ENCODE results near the gene SHISAL2B.
"Not testable (repeated sequence)": the region's sequence is repeated elsewhere in the genome, so short reads cannot be mapped to it uniquely, and the experiment has no call there.

The SHISAL2B gene

DNA sequence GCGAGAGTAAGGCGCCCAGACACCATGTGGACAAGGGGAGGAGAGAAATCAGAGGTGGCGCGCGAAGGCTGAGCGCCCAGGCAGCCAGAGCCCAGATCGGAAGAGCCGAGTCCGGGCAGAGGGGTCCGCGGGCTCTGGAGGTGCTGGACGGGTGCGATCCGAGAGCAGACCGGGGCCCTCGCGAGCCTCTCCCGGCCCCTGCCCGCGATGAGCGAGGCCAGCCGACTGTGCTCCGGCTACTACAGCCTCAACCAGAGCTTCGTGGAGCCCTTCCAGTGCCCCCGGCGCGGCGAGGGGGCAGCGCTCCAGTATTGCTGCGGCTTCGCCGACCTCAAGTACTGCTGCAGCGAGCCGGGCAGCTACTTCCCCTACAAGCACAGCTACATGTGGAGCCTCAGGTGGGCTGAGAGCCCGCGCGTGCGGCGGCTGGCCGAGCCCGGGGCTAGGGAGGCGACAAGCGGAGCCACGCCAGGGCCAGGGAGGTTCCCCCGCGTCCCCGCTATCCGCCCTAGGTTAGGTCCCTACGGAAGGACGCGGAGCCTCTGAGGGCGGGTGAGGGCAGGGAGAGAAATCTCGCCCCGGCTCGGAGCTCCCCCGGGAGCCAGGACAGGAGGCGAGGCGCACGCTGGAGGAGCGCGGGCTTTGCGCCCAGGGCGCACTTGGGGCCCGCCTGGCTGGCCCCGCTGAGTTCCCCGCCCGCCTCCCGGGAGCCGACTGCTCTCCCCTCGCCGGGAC is at the start of gene SHISAL2B:
Gene SHISAL2B (plus strand): TSS at position 87 of the 735 bp plus-strand sequence. CDS start 121 bp downstream, at position 208.
- TF ChIP-seq ZNF274 (IDR thresholded peaks at IDR 0.05; ENCODE audit: low read depth, low read length) = no peak
- peak within 1 kb of the TSS; percentile 17; the same call in 1 of the 2 replicates for H3K4me3 ChIP-seq (ENCODE audit: low read length)

GRCh38 chr5:64644831-64645230 is 45.5 kb upstream of the SHISAL2B start:
- H3K4me3 ChIP-seq (ENCODE audit: low read length) = no peak overlapping the region
- no peak for TF ChIP-seq ZNF274 (IDR thresholded peaks at IDR 0.05; ENCODE audit: low read depth, low read length)

GRCh38 chr5:64646169-64646568 is 44.1 kb upstream of the SHISAL2B start:
- TF ChIP-seq ZNF274 (IDR thresholded peaks at IDR 0.05; ENCODE audit: low read depth, low read length) = no peak
- no peak overlapping the region for H3K4me3 ChIP-seq (ENCODE audit: low read length)

- no peak for TF ChIP-seq ZNF274 (IDR thresholded peaks at IDR 0.05; ENCODE audit: low read depth, low read length)
- H3K4me3 ChIP-seq (ENCODE audit: low read length) = no peak overlapping the region
Observed at GRCh38 chr5:64649512-64649911, 40.8 kb upstream of the SHISAL2B start.

DNA sequence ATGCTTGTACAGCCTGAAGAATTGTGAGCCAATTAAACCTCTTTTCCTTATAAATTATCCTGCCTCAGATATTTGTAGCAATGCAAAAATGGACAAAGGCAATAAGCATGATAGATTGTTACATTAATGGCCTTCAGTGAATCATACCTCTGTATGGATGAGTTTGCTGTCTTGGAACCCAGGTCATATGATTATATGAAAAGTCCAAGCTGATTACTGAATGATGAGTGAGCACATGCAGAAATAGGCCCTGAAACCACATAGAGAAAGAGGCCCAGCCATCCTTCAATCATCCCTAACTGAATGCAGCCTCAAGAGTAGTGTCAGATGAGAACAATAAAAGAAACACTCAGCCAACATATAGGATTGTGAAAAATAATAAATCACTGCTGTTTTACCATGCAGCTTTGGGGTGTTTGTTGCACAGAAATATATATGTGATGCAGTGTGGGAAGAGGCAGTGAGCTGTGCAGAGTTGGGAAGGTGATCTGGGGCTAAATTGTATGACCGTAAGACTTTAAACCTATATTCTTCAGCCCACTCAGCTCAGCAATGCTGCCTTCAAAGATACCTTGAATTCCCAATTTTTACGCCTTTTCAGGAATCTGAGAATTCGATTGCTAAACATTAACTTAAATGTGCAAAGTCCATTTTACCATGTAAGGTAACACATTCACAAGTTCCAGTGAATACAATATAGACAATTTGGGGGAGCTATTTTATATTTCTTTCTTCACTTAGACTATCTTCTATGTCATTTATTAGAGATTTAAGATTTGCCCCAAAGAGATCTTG is 36.3 kb upstream of the SHISAL2B start:
- no peak overlapping the region for H3K4me3 ChIP-seq (ENCODE audit: low read length)
- TF ChIP-seq ZNF274 (IDR thresholded peaks at IDR 0.05; ENCODE audit: low read depth, low read length) = no peak

DNA sequence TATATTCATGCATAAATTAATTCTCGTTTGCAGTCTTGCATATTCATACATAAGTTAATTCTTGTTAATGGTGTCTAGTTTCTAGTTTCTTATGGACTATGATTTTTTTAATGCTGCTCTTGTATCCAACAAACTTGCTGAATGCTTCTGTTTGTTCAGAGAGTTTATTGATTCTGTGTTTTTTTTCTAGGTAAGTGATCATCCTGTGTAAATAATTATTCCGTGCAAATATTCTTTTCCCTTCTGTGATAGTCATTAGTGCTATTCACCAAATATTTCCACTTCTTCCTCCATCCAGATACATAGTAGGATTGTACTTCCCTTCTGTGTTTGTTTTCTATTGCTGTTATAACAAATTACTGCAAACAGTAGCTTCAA is 35.8 kb upstream of the SHISAL2B start:
- no peak for TF ChIP-seq ZNF274 (IDR thresholded peaks at IDR 0.05; ENCODE audit: low read depth, low read length)
- H3K4me3 ChIP-seq (ENCODE audit: low read length) = no peak overlapping the region

DNA sequence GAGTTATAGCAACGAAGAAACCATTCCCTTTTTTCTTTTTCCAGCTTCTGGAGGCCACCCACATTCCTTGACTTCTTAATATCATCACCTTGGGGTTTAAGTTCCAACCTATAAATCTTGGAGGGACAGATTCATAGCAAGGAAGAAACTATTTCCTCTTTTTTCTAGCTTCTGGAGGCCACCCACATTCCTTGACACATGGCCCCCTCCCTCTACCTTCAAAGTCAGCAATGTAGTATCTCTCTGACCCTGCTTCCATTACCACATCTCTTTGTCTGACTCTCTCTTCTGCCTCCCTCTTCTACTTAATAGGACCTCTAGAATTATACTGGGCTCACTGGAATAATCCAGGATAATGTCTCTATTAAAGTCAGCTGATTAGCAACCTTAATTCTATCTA is 34.7 kb upstream of the SHISAL2B start:
- TF ChIP-seq ZNF274 (IDR thresholded peaks at IDR 0.05; ENCODE audit: low read depth, low read length) = no peak
- no peak overlapping the region for H3K4me3 ChIP-seq (ENCODE audit: low read length)

GRCh38 chr5:64659289-64659688 is 31.0 kb upstream of the SHISAL2B start:
- no peak overlapping the region for H3K4me3 ChIP-seq (ENCODE audit: low read length)
- no peak for TF ChIP-seq ZNF274 (IDR thresholded peaks at IDR 0.05; ENCODE audit: low read depth, low read length)

- H3K4me3 ChIP-seq (ENCODE audit: low read length) = not testable (repeated sequence)
Observed at GRCh38 chr5:64663181-64663580, 27.1 kb upstream of the SHISAL2B start.

GRCh38 chr5:64665243-64665642 is 25.1 kb upstream of the SHISAL2B start:
- no peak for TF ChIP-seq ZNF274 (IDR thresholded peaks at IDR 0.05; ENCODE audit: low read depth, low read length)
- no peak overlapping the region for H3K4me3 ChIP-seq (ENCODE audit: low read length)

DNA sequence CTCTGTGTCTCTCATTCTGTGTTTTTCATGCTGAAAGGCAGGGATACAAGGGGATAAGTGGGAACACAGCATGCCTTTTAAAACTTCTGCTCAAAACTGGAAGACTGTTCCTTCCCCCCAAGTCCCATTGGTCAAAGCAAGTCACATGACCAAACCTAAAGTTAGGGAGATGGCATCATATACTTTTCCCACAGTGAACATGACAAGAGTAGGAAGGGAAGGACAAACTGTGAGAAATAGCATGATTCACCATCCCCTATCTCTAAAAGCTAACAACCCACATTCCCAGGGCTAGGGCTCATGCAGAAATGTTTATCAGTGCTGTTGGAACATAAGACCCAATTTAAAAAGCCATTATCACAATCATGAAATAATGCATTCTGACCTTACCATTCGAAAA is 24.2 kb upstream of the SHISAL2B start:
- no peak for TF ChIP-seq ZNF274 (IDR thresholded peaks at IDR 0.05; ENCODE audit: low read depth, low read length)
- H3K4me3 ChIP-seq (ENCODE audit: low read length) = no peak overlapping the region

DNA sequence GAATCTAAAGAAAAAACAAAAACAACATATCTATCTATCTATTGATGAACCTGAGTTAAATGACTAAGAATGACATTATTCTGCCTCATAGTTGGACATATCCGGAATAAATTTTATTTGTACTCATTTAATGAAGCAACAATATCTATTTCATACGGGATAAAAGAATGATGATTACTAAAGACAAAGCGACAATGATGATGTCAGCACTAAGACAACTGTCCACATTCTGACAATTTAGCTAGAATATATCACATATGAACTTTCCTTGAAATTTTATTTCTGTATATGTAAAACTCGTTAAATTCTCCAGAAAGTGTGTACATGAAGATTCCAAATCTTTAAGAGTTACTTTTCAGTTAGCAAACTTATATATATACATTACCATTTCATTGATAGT is 23.2 kb upstream of the SHISAL2B start:
- TF ChIP-seq ZNF274 (IDR thresholded peaks at IDR 0.05; ENCODE audit: low read depth, low read length) = no peak
- no peak overlapping the region for H3K4me3 ChIP-seq (ENCODE audit: low read length)

DNA sequence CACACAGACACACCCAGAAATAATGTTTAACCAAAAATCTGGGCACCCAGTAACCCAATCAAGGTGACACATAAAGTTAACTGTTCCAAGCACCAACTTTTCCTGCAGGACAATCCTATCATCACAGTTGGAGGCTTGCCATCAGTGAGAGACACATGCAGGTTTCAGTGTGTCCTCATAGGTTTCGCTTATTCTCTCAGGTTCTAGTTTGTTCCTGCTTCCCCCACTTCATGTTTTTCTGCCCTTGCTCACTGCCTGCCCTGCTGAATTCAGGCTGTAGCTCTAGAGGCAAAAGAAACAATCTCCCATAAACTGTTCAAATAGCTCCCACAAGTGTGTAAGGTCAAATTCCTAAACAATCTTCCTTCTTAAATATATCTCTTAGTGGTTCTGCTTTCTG is 20.0 kb upstream of the SHISAL2B start:
- TF ChIP-seq ZNF274 (IDR thresholded peaks at IDR 0.05; ENCODE audit: low read depth, low read length) = no peak
- no peak overlapping the region for H3K4me3 ChIP-seq (ENCODE audit: low read length)

- H3K4me3 ChIP-seq (ENCODE audit: low read length) = no peak overlapping the region
- no peak for TF ChIP-seq ZNF274 (IDR thresholded peaks at IDR 0.05; ENCODE audit: low read depth, low read length)
Observed at GRCh38 chr5:64671678-64672077, 18.6 kb upstream of the SHISAL2B start.

DNA sequence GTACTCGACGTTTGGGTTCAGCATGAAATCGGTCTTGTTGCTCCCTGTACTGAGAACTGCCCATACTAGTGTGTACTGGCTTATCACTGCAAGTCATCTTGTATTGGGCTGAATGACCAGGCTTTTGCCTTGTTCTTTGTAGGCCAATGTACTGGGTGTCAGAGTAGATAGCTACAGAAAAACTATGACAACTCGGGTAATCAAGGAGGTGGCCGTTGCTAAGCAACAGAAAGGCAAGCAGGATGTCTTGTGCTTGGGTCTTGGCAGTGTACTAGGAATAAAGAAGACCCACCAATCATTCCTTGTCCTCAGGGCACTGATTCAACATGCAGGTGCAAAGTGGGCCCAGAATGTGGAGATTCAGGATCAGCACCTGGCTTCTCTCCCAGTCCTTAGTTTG is 11.9 kb upstream of the SHISAL2B start:
- no peak for TF ChIP-seq ZNF274 (IDR thresholded peaks at IDR 0.05; ENCODE audit: low read depth, low read length)

More for the DNA sequence above, 11.9 kb upstream of the SHISAL2B start:
- H3K4me3 ChIP-seq (ENCODE audit: low read length) = no peak overlapping the region
